Measurements from ENCODE around the gene SNRPA.

DNA sequence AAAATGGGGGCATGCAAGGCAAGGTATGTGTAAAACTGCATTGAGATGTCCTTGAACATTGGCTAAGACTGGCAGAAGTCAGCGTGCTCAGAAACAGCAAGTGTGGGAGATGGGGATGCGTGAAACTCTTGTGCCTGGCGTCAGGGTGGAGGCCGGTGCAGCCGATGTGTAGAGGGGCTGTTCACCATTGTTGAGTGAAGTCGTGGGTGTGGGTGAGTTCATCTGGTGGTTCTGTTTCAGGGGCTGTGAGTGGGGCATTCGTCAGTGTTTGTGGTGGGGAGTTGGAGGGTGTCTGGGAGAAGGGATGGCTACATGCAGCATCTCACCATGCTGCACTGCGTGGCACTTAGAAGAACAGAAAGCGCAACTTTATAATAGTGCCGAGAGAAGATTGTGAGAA is 13.0 kb downstream of the SNRPA start:
- TF ChIP-seq, protein P1, sequence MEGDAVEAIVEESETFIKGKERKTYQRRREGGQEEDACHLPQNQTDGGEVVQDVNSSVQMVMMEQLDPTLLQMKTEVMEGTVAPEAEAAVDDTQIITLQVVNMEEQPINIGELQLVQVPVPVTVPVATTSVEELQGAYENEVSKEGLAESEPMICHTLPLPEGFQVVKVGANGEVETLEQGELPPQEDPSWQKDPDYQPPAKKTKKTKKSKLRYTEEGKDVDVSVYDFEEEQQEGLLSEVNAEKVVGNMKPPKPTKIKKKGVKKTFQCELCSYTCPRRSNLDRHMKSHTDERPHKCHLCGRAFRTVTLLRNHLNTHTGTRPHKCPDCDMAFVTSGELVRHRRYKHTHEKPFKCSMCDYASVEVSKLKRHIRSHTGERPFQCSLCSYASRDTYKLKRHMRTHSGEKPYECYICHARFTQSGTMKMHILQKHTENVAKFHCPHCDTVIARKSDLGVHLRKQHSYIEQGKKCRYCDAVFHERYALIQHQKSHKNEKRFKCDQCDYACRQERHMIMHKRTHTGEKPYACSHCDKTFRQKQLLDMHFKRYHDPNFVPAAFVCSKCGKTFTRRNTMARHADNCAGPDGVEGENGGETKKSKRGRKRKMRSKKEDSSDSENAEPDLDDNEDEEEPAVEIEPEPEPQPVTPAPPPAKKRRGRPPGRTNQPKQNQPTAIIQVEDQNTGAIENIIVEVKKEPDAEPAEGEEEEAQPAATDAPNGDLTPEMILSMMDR (optimal IDR thresholded peaks at IDR 0.05 in 1 of 3, IDR thresholded peaks at IDR 0.05 in 1 of 3, conservative IDR thresholded peaks at IDR 0.05 in 1 of 3; ENCODE audit: extremely low read depth in 1 of 3, insufficient read depth in 2 of 3, low read length in 3 of 3), result no peak
- TF ChIP-seq EZH2 (IDR thresholded peaks at IDR 0.05; ENCODE audit: low read length), result no peak

Measured in keratinocyte (primary cell).